HepG2 (cell line): ENCODE measurements around the gene LYZL2.

Experiments used
- CTCF ChIP-seq: sonication (generic); formaldehyde crosslinking; IDR thresholded peaks from 2 replicates; pipeline ENCODE4 v1.5.0; 2020; ENCODE audit warnings: mild to moderate bottlenecking, missing genetic modification reagents, moderate library complexity
- ZNF556 ChIP-seq: sonication (generic); formaldehyde crosslinking; IDR thresholded peaks from 2 replicates; pipeline ENCODE4 v1.4.0; 2020; ENCODE audit warnings: mild to moderate bottlenecking, missing genetic modification reagents, borderline replicate concordance

- TF ChIP-seq CTCF (CRISPR knock-in tag) (no peak), ZNF556 (CRISPR knock-in tag) (no peak)
Measured at GRCh38 chr10:30625080-30625479, 4.5 kb downstream of the LYZL2 start.
